Kidney (tissue), 14 donors: ENCODE results near the gene GTPBP2. TPM values are rescaled to one million over a fixed set of nuclear protein-coding genes. Genes with fewer than 3 reads are reported as not detected.

ENCODE experiments used
- DNase-seq, 5 donors: peaks; one replicate each; pipeline ENCODE4 v3.0.0-alpha.2; 2013 to 2020
- FAIRE-seq: peaks from 2 replicates; lab custom pipeline; 2012; peaks lifted over from hg19 to GRCh38; lab: Jason Lieb, UNC
- H3K27ac ChIP-seq, 2 donors: one replicate each; pipeline ENCODE4 v1.7.0; 2013; ENCODE audit warnings: low read depth in 2 of 2, low read length in 2 of 2, inconsistent platforms in 1 of 2
- H3K27me3 ChIP-seq: one replicate; pipeline ENCODE4 v1.7.1; 2013; ENCODE audit warnings: low read length, inconsistent platforms; ENCODE audit not compliant: control insufficient read depth, insufficient read depth
- H3K36me3 ChIP-seq, 3 donors: one replicate each; pipeline versions ENCODE4 v1.7.0 to v1.7.1; 2013; ENCODE audit warnings: low read length in 3 of 3, control low read depth in 1 of 3, inconsistent platforms in 1 of 3; ENCODE audit not compliant: insufficient read depth in 3 of 3, control insufficient read depth in 2 of 3
- H3K4me1 ChIP-seq, 3 donors: one replicate each; pipeline versions ENCODE4 v1.7.0 to v1.7.1; 2013; ENCODE audit warnings: low read length in 3 of 3, inconsistent platforms in 1 of 3, low read depth in 1 of 3; ENCODE audit not compliant: control insufficient read depth in 2 of 3, insufficient read depth in 2 of 3
- H3K4me3 ChIP-seq, 3 donors: one replicate each; pipeline versions ENCODE4 v1.7.0 to v1.8.1; 2013; ENCODE audit warnings: low read length in 3 of 3, control low read depth in 1 of 3, inconsistent platforms in 1 of 3
- H3K9ac ChIP-seq, 3 donors: one replicate each; pipeline versions ENCODE4 v1.7.0 to v1.7.1; 2013; ENCODE audit warnings: low read length in 3 of 3, control low read depth in 1 of 3, inconsistent platforms in 1 of 3
- H3K9me3 ChIP-seq, 3 donors: one replicate each; pipeline versions ENCODE4 v1.7.0 to v1.7.1; 2013; ENCODE audit warnings: low read length in 3 of 3, control low read depth in 1 of 3, inconsistent platforms in 1 of 3; ENCODE audit not compliant: control insufficient read depth in 2 of 3, insufficient read depth in 1 of 3
- CTCF ChIP-seq: IDR thresholded peaks from 3 replicates; pipeline ENCODE4 v1.5.1; 2012; ENCODE audit warnings: mild to moderate bottlenecking, moderate library complexity, borderline replicate concordance; ENCODE audit not compliant: insufficient read depth; ENCODE audit errors: extremely low read depth
- intact Hi-C: fragments of 100-400 bp; cut with DNase I; formaldehyde crosslinking; loops from one replicate; pipeline ENCODE4 v1.11.1; 2022
- polyA plus RNA-seq: library from polyadenylated mRNA; stranded (reverse); fragments of 350-450 nt; fragmentation: Illumina TruSeq; extraction: RNeasy Lipid Tissue Mini Kit (QIAGEN cat#74804); gene quantifications from one replicate; pipeline ENCODE4 v1.2.3, GENCODE V29; 2014; ENCODE audit warnings: low read depth, low replicate concordance; ENCODE audit not compliant: insufficient read depth
- total RNA-seq: library from RNA; stranded (reverse); fragmentation: NEBNext Ultra II Directional; extraction: Animal tissue kit (Norgen Biotek cat#: 25700); gene quantifications from one replicate; pipeline ENCODE4 v1.2.1, GENCODE V29; 2021
- donor health status: control.
- donor health status: control.
- donor health status: control.
- donor health status: control.
- donor health status: control.
- donor health status: DM: yes; HTN: yes; CAD: no.
- donor health status: Normal renal cell carcinoma (clear cell type).

The GTPBP2 gene
- total and polyA plus RNA-seq, 2 donors from 2014 or later = 19.7 to 64.6 TPM

- Histone ChIP-seq H3K9me3 (no peaks in the 10 kb centered on the region), H3K36me3 (no peaks in the 10 kb centered on the region), H3K4me3 (no peak overlapping the region), H3K4me1 (peaks cover 0 to 3% (median 0%) of the 10 kb centered on the region in 3 donors), H3K27me3 (no peaks in the 10 kb centered on the region), H3K9ac (no peak overlapping the region), H3K27ac (no peak overlapping the region)
- DNase-seq = no peak
- no peak for FAIRE-seq
- intact Hi-C loops = no loop called here
- TF ChIP-seq CTCF = no peak
Measured at GRCh38 chr6:43648248-43648647, 19.2 kb upstream of the GTPBP2 start.

DNA sequence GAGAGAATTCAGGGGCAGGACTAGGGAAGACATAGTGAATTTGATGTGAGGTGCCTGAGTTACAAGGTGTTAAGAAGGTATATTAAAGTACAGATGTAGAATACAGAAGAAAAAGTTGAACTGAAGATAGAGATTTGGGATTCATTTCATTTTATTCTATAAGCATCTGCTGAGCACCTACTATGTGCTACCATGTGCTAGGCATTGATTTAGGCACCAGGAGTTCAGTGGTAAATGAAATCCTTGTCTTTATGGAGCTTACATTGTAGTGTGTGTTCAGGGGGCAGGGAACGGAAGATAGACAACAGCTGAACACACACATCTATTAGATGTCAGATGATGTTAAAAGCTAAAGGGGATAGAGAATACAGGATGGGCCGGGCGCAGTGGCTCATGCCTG lies 18.5 kb upstream of the GTPBP2 start:
- H3K36me3 ChIP-seq = no peaks in the 10 kb centered on the region
- TF ChIP-seq CTCF = no peak
- no peak overlapping the region for H3K27ac ChIP-seq
- H3K9ac ChIP-seq = no peak overlapping the region
- H3K4me1 ChIP-seq = peaks cover 0 to 3% (median 0%) of the 10 kb centered on the region in 3 donors
- FAIRE-seq (no peak), DNase-seq (no peak)
- H3K9me3 ChIP-seq = no peaks in the 10 kb centered on the region
- no peaks in the 10 kb centered on the region for H3K27me3 ChIP-seq
- no peak overlapping the region for H3K4me3 ChIP-seq
- intact Hi-C loops = no loop called here

DNA sequence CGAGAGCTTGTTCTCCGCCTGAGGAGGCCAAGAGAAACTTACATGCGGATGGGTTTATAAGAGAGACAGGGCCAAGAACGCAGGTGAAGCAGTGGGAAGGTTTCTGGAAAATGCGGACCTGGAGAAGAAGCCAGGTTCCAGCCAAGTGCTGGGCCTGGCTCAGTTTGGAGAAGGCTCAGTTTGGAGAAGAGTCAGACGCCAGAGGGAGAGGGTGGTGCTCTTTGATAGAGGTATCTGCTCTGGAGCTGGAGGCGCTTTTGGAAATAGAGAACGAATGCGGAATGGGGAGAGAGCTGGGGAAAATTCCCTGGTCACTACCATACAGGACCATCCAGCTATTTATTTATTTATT lies 16.5 kb upstream of the GTPBP2 start:
- DNase-seq (no peak), FAIRE-seq (no peak)
- H3K4me3 ChIP-seq = peak overlapping the region in 2 of 3 donors; percentile 26 to 28
- peaks cover 3 to 7% (median 3%) of the 10 kb centered on the region in 3 donors for H3K36me3 ChIP-seq
- H3K9ac ChIP-seq = no peak overlapping the region
- H3K9me3 ChIP-seq = no peaks in the 10 kb centered on the region
- intact Hi-C loops = no loop called here
- no peak for TF ChIP-seq CTCF
- H3K27me3 ChIP-seq = no peaks in the 10 kb centered on the region
- peaks cover 0 to 3% (median 0%) of the 10 kb centered on the region in 3 donors for H3K4me1 ChIP-seq
- H3K27ac ChIP-seq = no peak overlapping the region

DNA sequence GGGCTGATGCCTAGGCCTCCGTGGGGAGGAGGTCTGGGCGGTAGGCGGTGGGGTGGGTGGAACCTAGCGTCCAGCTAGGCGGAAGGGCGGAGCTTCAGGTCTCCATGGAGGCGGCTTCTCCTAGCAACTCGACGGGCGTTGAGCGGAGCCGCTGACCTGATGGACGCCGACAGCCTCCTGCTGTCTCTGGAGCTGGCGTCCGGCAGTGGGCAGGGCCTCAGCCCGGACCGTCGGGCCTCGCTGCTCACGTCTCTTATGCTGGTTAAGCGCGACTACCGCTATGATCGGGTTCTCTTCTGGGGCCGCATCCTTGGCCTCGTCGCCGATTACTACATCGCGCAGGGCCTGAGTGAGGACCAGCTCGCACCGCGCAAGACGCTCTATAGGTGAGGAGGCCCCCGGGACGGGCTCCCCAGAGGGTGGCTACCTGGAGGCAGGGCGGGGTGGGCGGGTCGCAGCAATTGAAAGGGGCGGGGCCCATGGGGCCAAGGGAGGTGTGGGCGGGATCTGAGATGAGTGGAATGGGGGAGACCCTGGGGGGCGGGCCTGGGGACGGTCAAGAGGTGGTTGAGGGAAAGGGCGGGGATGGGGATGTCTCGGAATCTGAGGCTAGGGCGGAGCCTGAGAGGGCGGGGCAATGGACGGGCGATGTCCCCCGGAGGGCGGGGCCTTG lies 16.0 kb upstream of the GTPBP2 start, which contains the start of gene RSPH9:
TSS of gene RSPH9 (plus strand) at position 97 of the 673 bp plus-strand sequence. CDS start at position 160, 63 bp downstream.
- Histone ChIP-seq H3K4me1 (peaks cover 0 to 3% (median 0%) of the 10 kb centered on the region in 3 donors), H3K9me3 (no peaks in the 10 kb centered on the region), H3K36me3 (peaks cover 3 to 12% (median 5%) of the 10 kb centered on the region in 3 donors), H3K4me3 (peak within 1 kb of the TSS; percentile 36 to 47 (median 47)), H3K9ac (peak within 1 kb of the TSS in 1 of 3 donors; percentile 31), H3K27ac (no peak within 1 kb of the TSS), H3K27me3 (no peaks in the 10 kb centered on the region)
- FAIRE-seq (no peak), DNase-seq (peak; percentile 83 to 92 (median 90))
- intact Hi-C loops = no loop called here
- TF ChIP-seq CTCF = no peak
